Neural progenitor cell (in vitro differentiated cells): ENCODE results near the gene UNC13C. TPM values are rescaled to one million over a fixed set of nuclear protein-coding genes. Genes with fewer than 3 reads are reported as not detected.

ENCODE experiments used
- DNase-seq: peaks from one replicate; pipeline ENCODE4 v3.0.0-alpha.2; 2016; ENCODE audit warnings: low spot score
- H2AFZ ChIP-seq: fragments of 200-600 bp; sonication (generic); replicated peaks from 2 replicates; pipeline ENCODE4 v1.6.1; 2016; ENCODE audit warnings: antibody characterized with exemption
- H3F3A ChIP-seq: fragments of 200-600 bp; sonication (generic); 2 replicates; pipeline ENCODE4 v1.6.1; 2016; ENCODE audit warnings: antibody characterized with exemption, low read depth
- H3K27ac ChIP-seq: fragments of 200-600 bp; sonication (generic); 2 replicates; pipeline ENCODE4 v1.5.1; 2016; ENCODE audit warnings: mild to moderate bottlenecking
- H3K27me3 ChIP-seq: fragments of 200-600 bp; sonication (generic); 2 replicates; pipeline ENCODE4 v1.6.1; 2016; ENCODE audit warnings: mild to moderate bottlenecking, moderate library complexity
- H3K36me3 ChIP-seq: fragments of 200-600 bp; sonication (generic); 2 replicates; pipeline ENCODE4 v1.5.1; 2016
- H3K4me1 ChIP-seq: fragments of 200-600 bp; sonication (generic); 2 replicates; pipeline ENCODE4 v1.6.1; 2016; ENCODE audit warnings: mixed run types
- H3K4me2 ChIP-seq: fragments of 200-600 bp; sonication (generic); 2 replicates; pipeline ENCODE4 v1.6.1; 2016
- H3K4me3 ChIP-seq: fragments of 200-600 bp; sonication (generic); 2 replicates; pipeline ENCODE4 v1.5.1; 2016
- H3K79me2 ChIP-seq: fragments of 200-600 bp; sonication (generic); 2 replicates; pipeline ENCODE4 v1.6.1; 2016; ENCODE audit warnings: low read depth
- H3K9ac ChIP-seq: fragments of 200-600 bp; sonication (generic); 2 replicates; pipeline ENCODE4 v1.6.1; 2016
- H3K9me3 ChIP-seq: fragments of 200-600 bp; sonication (generic); 2 replicates; pipeline ENCODE4 v1.5.1; 2016; ENCODE audit warnings: low read depth
- H4K20me1 ChIP-seq: fragments of 200-600 bp; sonication (generic); 2 replicates; pipeline ENCODE4 v1.6.1; 2016; ENCODE audit warnings: low read depth
- H3K27ac Mint-ChIP-seq: 3 replicates; pipeline ENCODE4 v1.8.0; 2021; ENCODE audit warnings: mixed read lengths
- H3K27me3 Mint-ChIP-seq: 2 replicates; pipeline ENCODE4 v1.8.0; 2022; ENCODE audit warnings: low read depth, mild to moderate bottlenecking, inconsistent platforms, moderate library complexity, mixed read lengths; ENCODE audit not compliant: insufficient read depth
- H3K36me3 Mint-ChIP-seq: 3 replicates; pipeline ENCODE4 v1.8.0; 2021; ENCODE audit warnings: mixed read lengths
- H3K4me1 Mint-ChIP-seq: 3 replicates; pipeline ENCODE4 v1.8.0; 2021; ENCODE audit warnings: mixed read lengths
- H3K4me3 Mint-ChIP-seq: 3 replicates; pipeline ENCODE4 v1.8.0; 2021; ENCODE audit warnings: mild to moderate bottlenecking, moderate library complexity, mixed read lengths
- H3K9me3 Mint-ChIP-seq: 3 replicates; pipeline ENCODE4 v1.8.0; 2020; ENCODE audit warnings: mixed read lengths
- EZH2 ChIP-seq: fragments of 200-600 bp; sonication (generic); IDR thresholded peaks from 2 replicates; pipeline ENCODE4 v1.6.1; 2017; ENCODE audit warnings: antibody characterized with exemption, mild to moderate bottlenecking, moderate library complexity
- EZH2phosphoT487 ChIP-seq: fragments of 200-600 bp; sonication (generic); IDR thresholded peaks from 2 replicates; pipeline ENCODE4 v1.6.1; 2017; ENCODE audit warnings: antibody characterized with exemption
- total RNA-seq: library from RNA; depleted of rRNA; stranded (reverse); fragments of >200 nt; gene quantifications from 2 replicates; pipeline ENCODE4 v1.2.3, GENCODE V29; 2015; ENCODE audit warnings: low replicate concordance
- TF ChIP-seq, protein P1 (sequence below): fragments of 200-600 bp; sonication (generic); IDR thresholded peaks from 2 replicates; pipeline ENCODE4 v1.5.1; 2017; ENCODE audit warnings: antibody characterized with exemption, mild to moderate bottlenecking

Gene UNC13C
- total RNA-seq, 1 donor from 2014 or later, result not detected

- H2AFZ ChIP-seq, result no peak overlapping the region
- DNase-seq, result no peak
- no peak overlapping the region for H3K4me3 ChIP-seq
- no peaks in the 10 kb centered on the region for H3K27me3 ChIP-seq
- no peaks in the 10 kb centered on the region for H4K20me1 ChIP-seq
- no peaks in the 10 kb centered on the region for H3K36me3 ChIP-seq
- Mint-ChIP-seq H3K36me3 (no peaks in the 10 kb centered on the region), H3K4me3 (no peak overlapping the region), H3K4me1 (no peaks in the 10 kb centered on the region), H3K9me3 (peaks cover 11% of the 10 kb centered on the region), H3K27ac (no peak overlapping the region), H3K27me3 (peaks cover 2% of the 10 kb centered on the region)
- H3K79me2 ChIP-seq, result no peaks in the 10 kb centered on the region
- no peak overlapping the region for H3K4me2 ChIP-seq
- no peak overlapping the region for H3K9ac ChIP-seq
- TF ChIP-seq, protein P1, sequence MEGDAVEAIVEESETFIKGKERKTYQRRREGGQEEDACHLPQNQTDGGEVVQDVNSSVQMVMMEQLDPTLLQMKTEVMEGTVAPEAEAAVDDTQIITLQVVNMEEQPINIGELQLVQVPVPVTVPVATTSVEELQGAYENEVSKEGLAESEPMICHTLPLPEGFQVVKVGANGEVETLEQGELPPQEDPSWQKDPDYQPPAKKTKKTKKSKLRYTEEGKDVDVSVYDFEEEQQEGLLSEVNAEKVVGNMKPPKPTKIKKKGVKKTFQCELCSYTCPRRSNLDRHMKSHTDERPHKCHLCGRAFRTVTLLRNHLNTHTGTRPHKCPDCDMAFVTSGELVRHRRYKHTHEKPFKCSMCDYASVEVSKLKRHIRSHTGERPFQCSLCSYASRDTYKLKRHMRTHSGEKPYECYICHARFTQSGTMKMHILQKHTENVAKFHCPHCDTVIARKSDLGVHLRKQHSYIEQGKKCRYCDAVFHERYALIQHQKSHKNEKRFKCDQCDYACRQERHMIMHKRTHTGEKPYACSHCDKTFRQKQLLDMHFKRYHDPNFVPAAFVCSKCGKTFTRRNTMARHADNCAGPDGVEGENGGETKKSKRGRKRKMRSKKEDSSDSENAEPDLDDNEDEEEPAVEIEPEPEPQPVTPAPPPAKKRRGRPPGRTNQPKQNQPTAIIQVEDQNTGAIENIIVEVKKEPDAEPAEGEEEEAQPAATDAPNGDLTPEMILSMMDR, result no peak
- TF ChIP-seq EZH2phosphoT487, result no peak
- no peak for TF ChIP-seq EZH2
- no peaks in the 10 kb centered on the region for H3F3A ChIP-seq
- H3K4me1 ChIP-seq, result no peaks in the 10 kb centered on the region
- no peaks in the 10 kb centered on the region for H3K9me3 ChIP-seq
- H3K27ac ChIP-seq, result no peak overlapping the region
These were observed 569.2 kb downstream of the UNC13C start for GRCh38 chr15:54547491-54547890.

GRCh38 chr15:54550954-54551353 is 572.7 kb downstream of the UNC13C start:
- H3K79me2 ChIP-seq, result no peaks in the 10 kb centered on the region
- H3K27ac ChIP-seq, result no peak overlapping the region
- no peaks in the 10 kb centered on the region for H3K27me3 ChIP-seq
- Mint-ChIP-seq H3K36me3 (no peaks in the 10 kb centered on the region), H3K4me1 (no peaks in the 10 kb centered on the region), H3K4me3 (no peak overlapping the region), H3K27ac (no peak overlapping the region), H3K27me3 (peaks cover 2% of the 10 kb centered on the region), H3K9me3 (no peaks in the 10 kb centered on the region)
- H3F3A ChIP-seq, result no peaks in the 10 kb centered on the region
- H3K9ac ChIP-seq, result no peak overlapping the region
- H3K4me2 ChIP-seq, result no peak overlapping the region
- no peak overlapping the region for H2AFZ ChIP-seq
- no peaks in the 10 kb centered on the region for H4K20me1 ChIP-seq
- no peaks in the 10 kb centered on the region for H3K4me1 ChIP-seq
- H3K36me3 ChIP-seq, result no peaks in the 10 kb centered on the region
- H3K4me3 ChIP-seq, result no peak overlapping the region
- no peak for DNase-seq
- H3K9me3 ChIP-seq, result no peaks in the 10 kb centered on the region
- no peak for TF ChIP-seq EZH2
- TF ChIP-seq, protein P1, result no peak
- no peak for TF ChIP-seq EZH2phosphoT487

DNA sequence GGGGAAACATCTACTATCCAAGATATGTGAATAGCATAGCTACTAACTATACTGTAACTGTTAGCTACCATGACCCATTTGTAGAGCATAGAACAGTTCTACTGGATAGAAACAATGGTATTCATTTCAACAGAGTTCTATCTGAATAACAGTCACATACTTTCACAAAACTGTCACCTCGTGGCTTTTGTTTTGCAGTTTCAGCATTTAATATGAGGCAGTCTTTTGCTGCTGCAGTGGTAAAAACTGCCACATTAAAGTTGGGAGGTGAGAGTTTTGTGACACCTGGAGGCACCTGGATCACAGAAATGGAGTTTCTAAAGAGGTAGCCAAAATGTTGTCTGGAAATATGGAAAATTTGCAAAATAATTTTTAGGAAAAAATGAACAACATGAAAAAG is 578.0 kb downstream of the UNC13C start:
- no peaks in the 10 kb centered on the region for H3K4me1 ChIP-seq
- H3K4me2 ChIP-seq, result no peak overlapping the region
- no peaks in the 10 kb centered on the region for H3F3A ChIP-seq
- H4K20me1 ChIP-seq, result no peaks in the 10 kb centered on the region
- H3K27me3 ChIP-seq, result no peaks in the 10 kb centered on the region
- H3K79me2 ChIP-seq, result no peaks in the 10 kb centered on the region
- no peak overlapping the region for H2AFZ ChIP-seq
- no peak for TF ChIP-seq EZH2phosphoT487
- no peak for TF ChIP-seq EZH2
- TF ChIP-seq, protein P1, result no peak
- H3K36me3 Mint-ChIP-seq, result no peaks in the 10 kb centered on the region
- no peak for DNase-seq
- no peak overlapping the region for H3K4me3 ChIP-seq
- H3K4me1 Mint-ChIP-seq, result no peaks in the 10 kb centered on the region
- H3K27me3 Mint-ChIP-seq, result peaks cover 2% of the 10 kb centered on the region
- no peak overlapping the region for H3K27ac ChIP-seq
- no peak overlapping the region for H3K9ac ChIP-seq
- H3K4me3 Mint-ChIP-seq, result no peak overlapping the region
- no peaks in the 10 kb centered on the region for H3K36me3 ChIP-seq
- no peak overlapping the region for H3K27ac Mint-ChIP-seq
- no peaks in the 10 kb centered on the region for H3K9me3 Mint-ChIP-seq
- peaks cover 5% of the 10 kb centered on the region for H3K9me3 ChIP-seq
